MCF 10A (cell line): Measurements from ENCODE around the gene PDE6G. TPM values are rescaled to one million over a fixed set of nuclear protein-coding genes. Genes with fewer than 3 reads are reported as not detected.

Source experiments
- BruUV-seq: library from RNA; stranded (reverse); fragments of 400-500 nt; replicated peaks from 2 replicates; lab custom pipeline; 2021; lab: Mats Ljungman, UMichigan
- CTCF ChIA-PET: fragments of 300-600 bp; sonication (Branson Sonifier 250); formaldehyde crosslinking; extraction: SDS; loops from one replicate; lab custom pipeline; 2021; ENCODE audit warnings: antibody characterized with exemption, inconsistent platforms; lab: Yijun Ruan, JAX
- POLR2A ChIA-PET: fragments of 300-600, 350-650 bp; sonication (Branson Sonifier 250); formaldehyde crosslinking; extraction: SDS; loops from one replicate; lab custom pipeline; 2020; ENCODE audit warnings: antibody characterized with exemption, inconsistent platforms; lab: Yijun Ruan, JAX
- DNase-seq: peaks from one replicate; pipeline ENCODE4 v3.0.0-alpha.2; 2018; ENCODE audit not compliant: unreplicated experiment
- H3K27ac Mint-ChIP-seq: one replicate; pipeline ENCODE4 v1.8.0; 2022; ENCODE audit warnings: mild to moderate bottlenecking, low read depth, mixed read lengths; ENCODE audit not compliant: unreplicated experiment
- H3K27me3 Mint-ChIP-seq: one replicate; pipeline ENCODE4 v1.8.0; 2022; ENCODE audit warnings: mixed read lengths; ENCODE audit not compliant: insufficient read depth, unreplicated experiment
- H3K36me3 Mint-ChIP-seq: one replicate; pipeline ENCODE4 v1.8.0; 2022; ENCODE audit warnings: mild to moderate bottlenecking, moderate library complexity, mixed read lengths; ENCODE audit not compliant: insufficient read depth, unreplicated experiment
- H3K4me1 Mint-ChIP-seq: one replicate; pipeline ENCODE4 v1.8.0; 2022; ENCODE audit warnings: mixed read lengths; ENCODE audit not compliant: insufficient read depth, unreplicated experiment
- H3K4me3 Mint-ChIP-seq: one replicate; pipeline ENCODE4 v1.8.0; 2022; ENCODE audit warnings: mild to moderate bottlenecking, moderate library complexity, mixed read lengths; ENCODE audit not compliant: unreplicated experiment
- H3K9me3 Mint-ChIP-seq: one replicate; pipeline ENCODE4 v1.8.0; 2022; ENCODE audit warnings: mixed read lengths; ENCODE audit not compliant: unreplicated experiment
- CTCF ChIP-seq: fragments of 200-600 bp; IDR thresholded peaks from one replicate; pipeline ENCODE4 v1.8.0; 2022; ENCODE audit warnings: antibody characterized with exemption, mild to moderate bottlenecking; ENCODE audit not compliant: unreplicated experiment
- intact Hi-C: fragments of 100-400 bp; cut with micrococcal nuclease; formaldehyde crosslinking; loops from 2 replicates; pipeline ENCODE4 v1.14.1; 2022
- total RNA-seq: library from RNA; stranded (reverse); gene quantifications from 2 replicates; pipeline ENCODE4 v1.2.3, GENCODE V29; 2022

The PDE6G gene
- total RNA-seq, 1 experiment from 2014 or later: not detected

- TF ChIP-seq CTCF: no peak
- Mint-ChIP-seq H3K27me3 (no peaks in the 10 kb centered on the region), H3K4me1 (peaks cover 6% of the 10 kb centered on the region), H3K9me3 (no peaks in the 10 kb centered on the region), H3K36me3 (peaks cover 61% of the 10 kb centered on the region), H3K4me3 (no peak overlapping the region), H3K27ac (no peak overlapping the region)
- DNase-seq: no peak
- ChIA-PET CTCF (no interaction called here), POLR2A (interaction anchor here (3.3 kb wide), 1 partner anchor 13 kb away, joined by 19 read pairs; the partner anchor contains the start of genes ARL16 and HGS)
- intact Hi-C loops: no loop called here
- BruUV-seq: no TSS peak
These were observed 41.1 kb upstream of the PDE6G start for GRCh38 chr17:81697261-81698044.

- Mint-ChIP-seq H3K27ac (no peak overlapping the region), H3K36me3 (peaks cover 58% of the 10 kb centered on the region), H3K27me3 (no peaks in the 10 kb centered on the region), H3K4me3 (no peak overlapping the region), H3K4me1 (peaks cover 6% of the 10 kb centered on the region), H3K9me3 (no peaks in the 10 kb centered on the region)
- no peak for DNase-seq
- POLR2A ChIA-PET: interaction anchor here (0.6 to 3.3 kb wide), 3 partner anchors 12 to 85 kb away, joined by 3 to 19 read pairs (median 5); partner anchors contain the start of genes ARL16, CCDC137, HGS and OXLD1
- BruUV-seq: TSS peak; percentile 29
- CTCF ChIA-PET: no interaction called here
- no peak for TF ChIP-seq CTCF
- intact Hi-C loops: no loop called here
These were observed 40.0 kb upstream of the PDE6G start for GRCh38 chr17:81696218-81696941.

- Mint-ChIP-seq H3K9me3 (no peaks in the 10 kb centered on the region), H3K36me3 (peaks cover 58% of the 10 kb centered on the region), H3K4me3 (no peak overlapping the region), H3K4me1 (peaks cover 3% of the 10 kb centered on the region), H3K27ac (no peak overlapping the region), H3K27me3 (no peaks in the 10 kb centered on the region)
- intact Hi-C loops: no loop called here
- POLR2A ChIA-PET: interaction anchor here (0.6 to 3.3 kb wide), 3 partner anchors 11 to 85 kb away, joined by 3 to 19 read pairs (median 5); partner anchors contain the start of genes ARL16, CCDC137, HGS and OXLD1
- no peak for TF ChIP-seq CTCF
- no TSS peak for BruUV-seq
- CTCF ChIA-PET: no interaction called here
- no peak for DNase-seq
These were observed 39.5 kb upstream of the PDE6G start for GRCh38 chr17:81695801-81696200.

- POLR2A ChIA-PET: interaction anchor here (0.6 to 3.3 kb wide), 3 partner anchors 11 to 29 kb away, joined by 3 to 19 read pairs (median 5); partner anchors contain the start of genes ARL16, CCDC137, HGS and OXLD1
- Mint-ChIP-seq H3K4me1 (no peaks in the 10 kb centered on the region), H3K9me3 (no peaks in the 10 kb centered on the region), H3K27ac (no peak overlapping the region), H3K36me3 (peaks cover 52% of the 10 kb centered on the region), H3K27me3 (no peaks in the 10 kb centered on the region), H3K4me3 (no peak overlapping the region)
- TF ChIP-seq CTCF: no peak
- BruUV-seq: no TSS peak
- CTCF ChIA-PET: interaction anchor here (0.5 to 0.6 kb wide), 2 partner anchors 7 to 98 kb away, joined by 3 read pairs; no protein-coding TSS in a partner anchor
- DNase-seq: no peak
- intact Hi-C loops: no loop called here
These were observed 38.9 kb upstream of the PDE6G start for GRCh38 chr17:81695211-81695610.
